ENCODE results near the gene FLT3. TPM values are rescaled to one million over a fixed set of nuclear protein-coding genes. Genes with fewer than 3 reads are reported as not detected.

The FLT3 gene
- total and polyA plus RNA-seq, 12 donors: 0.07 to 0.95 (median 0.16) TPM; not detected in 5

GRCh38 chr13:28067491-28067890, 32.9 kb downstream of the FLT3 start:
- TF ChIP-seq, protein P1, sequence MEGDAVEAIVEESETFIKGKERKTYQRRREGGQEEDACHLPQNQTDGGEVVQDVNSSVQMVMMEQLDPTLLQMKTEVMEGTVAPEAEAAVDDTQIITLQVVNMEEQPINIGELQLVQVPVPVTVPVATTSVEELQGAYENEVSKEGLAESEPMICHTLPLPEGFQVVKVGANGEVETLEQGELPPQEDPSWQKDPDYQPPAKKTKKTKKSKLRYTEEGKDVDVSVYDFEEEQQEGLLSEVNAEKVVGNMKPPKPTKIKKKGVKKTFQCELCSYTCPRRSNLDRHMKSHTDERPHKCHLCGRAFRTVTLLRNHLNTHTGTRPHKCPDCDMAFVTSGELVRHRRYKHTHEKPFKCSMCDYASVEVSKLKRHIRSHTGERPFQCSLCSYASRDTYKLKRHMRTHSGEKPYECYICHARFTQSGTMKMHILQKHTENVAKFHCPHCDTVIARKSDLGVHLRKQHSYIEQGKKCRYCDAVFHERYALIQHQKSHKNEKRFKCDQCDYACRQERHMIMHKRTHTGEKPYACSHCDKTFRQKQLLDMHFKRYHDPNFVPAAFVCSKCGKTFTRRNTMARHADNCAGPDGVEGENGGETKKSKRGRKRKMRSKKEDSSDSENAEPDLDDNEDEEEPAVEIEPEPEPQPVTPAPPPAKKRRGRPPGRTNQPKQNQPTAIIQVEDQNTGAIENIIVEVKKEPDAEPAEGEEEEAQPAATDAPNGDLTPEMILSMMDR (IDR thresholded peaks at IDR 0.05): no peak
- H3K4me1 ChIP-seq: no peaks in the 10 kb centered on the region
- no peak overlapping the region for H3K4me3 ChIP-seq
- no peaks in the 10 kb centered on the region for H3K36me3 ChIP-seq
- no peaks in the 10 kb centered on the region for H3K27me3 ChIP-seq
- DNase-seq (no peak), ATAC-seq (no peak)
- WGBS, 2 donors: 91 to 92% methylated on average over 3 of the region's 3 CpGs
- H3K27ac ChIP-seq: no peak overlapping the region
- no peaks in the 10 kb centered on the region for H3K9me3 ChIP-seq
- intact Hi-C loops (cut with DNase I): no loop called here

GRCh38 chr13:28058866-28059613, 41.3 kb downstream of the FLT3 start:
- WGBS, 2 donors: 74% methylated on average over 13 of the region's 13 CpGs
- H3K4me3 ChIP-seq: no peak overlapping the region
- DNase-seq (peak in 1 of 2 donors; percentile 8), ATAC-seq (no peak)
- peaks cover 0 to 43% (median 9%) of the 10 kb centered on the region in 7 donors for H3K27me3 ChIP-seq
- no peaks in the 10 kb centered on the region for H3K9me3 ChIP-seq
- intact Hi-C loops (cut with DNase I): no loop called here
- TF ChIP-seq, protein P1 (IDR thresholded peaks at IDR 0.05): peak in 7 of 9 donors; percentile 7 to 46 (median 41)
- no peaks in the 10 kb centered on the region for H3K36me3 ChIP-seq
- no peak overlapping the region for H3K27ac ChIP-seq
- peaks cover 0 to 10% (median 0%) of the 10 kb centered on the region in 9 donors for H3K4me1 ChIP-seq

DNA sequence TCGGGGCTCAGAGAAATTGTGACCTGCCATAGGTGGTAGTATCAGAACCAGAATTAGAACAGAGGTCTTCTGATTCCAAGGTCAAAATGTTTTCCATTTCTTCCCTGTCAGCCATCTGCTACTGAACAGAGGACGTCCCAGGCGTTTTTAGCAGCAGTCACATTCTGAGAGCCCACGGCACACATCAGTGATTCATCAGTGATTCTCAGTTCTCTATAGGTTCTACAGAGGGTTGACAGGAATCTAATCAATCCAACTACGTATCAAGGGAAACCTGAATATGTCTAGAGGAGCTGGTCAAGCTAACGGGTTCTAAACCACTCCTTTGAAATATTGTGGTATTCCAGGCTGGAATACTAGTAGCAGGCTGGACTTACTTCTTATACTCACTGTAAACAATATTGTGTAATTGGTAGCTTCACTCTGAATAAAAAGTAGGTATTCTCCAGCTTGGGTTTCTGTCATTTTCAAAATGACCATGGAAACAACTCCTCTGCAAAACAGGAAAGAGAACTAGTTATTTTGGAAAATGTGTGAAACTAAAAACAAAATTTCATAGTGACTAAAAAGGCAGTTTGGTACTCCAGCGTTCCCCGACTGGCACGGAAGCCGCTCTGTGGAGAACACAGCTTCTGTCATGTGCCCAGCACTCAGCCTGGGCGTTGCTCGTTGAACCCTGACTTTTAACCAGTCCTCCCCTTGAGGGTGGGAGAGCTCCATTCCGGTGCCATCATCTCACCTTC, 43.2 kb downstream of the FLT3 start:
- TF ChIP-seq, protein P1 (IDR thresholded peaks at IDR 0.05): no peak
- intact Hi-C loops (cut with DNase I): no loop called here
- Histone ChIP-seq H3K36me3 (no peaks in the 10 kb centered on the region), H3K27ac (no peak overlapping the region), H3K9me3 (no peaks in the 10 kb centered on the region), H3K27me3 (peaks cover 0 to 53% (median 9%) of the 10 kb centered on the region in 7 donors), H3K4me3 (no peak overlapping the region), H3K4me1 (peaks cover 0 to 10% (median 0%) of the 10 kb centered on the region in 9 donors)
- ATAC-seq (no peak), DNase-seq (no peak)
- WGBS, 2 donors: 81 to 83% methylated on average over 13 of the region's 13 CpGs

- Histone ChIP-seq H3K27me3 (peaks cover 0 to 58% (median 9%) of the 10 kb centered on the region in 7 donors), H3K27ac (no peak overlapping the region), H3K36me3 (no peaks in the 10 kb centered on the region), H3K9me3 (no peaks in the 10 kb centered on the region), H3K4me1 (peaks cover 0 to 10% (median 0%) of the 10 kb centered on the region in 9 donors), H3K4me3 (no peak overlapping the region)
- WGBS, 2 donors: 75 to 82% methylated on average over 9 of the region's 9 CpGs
- intact Hi-C loops (cut with DNase I): no loop called here
- DNase-seq (no peak), ATAC-seq (no peak)
- TF ChIP-seq, protein P1 (IDR thresholded peaks at IDR 0.05): no peak
Observed at GRCh38 chr13:28056426-28056825, 44.0 kb downstream of the FLT3 start.
